ENCODE results near the gene CD101.

DNA sequence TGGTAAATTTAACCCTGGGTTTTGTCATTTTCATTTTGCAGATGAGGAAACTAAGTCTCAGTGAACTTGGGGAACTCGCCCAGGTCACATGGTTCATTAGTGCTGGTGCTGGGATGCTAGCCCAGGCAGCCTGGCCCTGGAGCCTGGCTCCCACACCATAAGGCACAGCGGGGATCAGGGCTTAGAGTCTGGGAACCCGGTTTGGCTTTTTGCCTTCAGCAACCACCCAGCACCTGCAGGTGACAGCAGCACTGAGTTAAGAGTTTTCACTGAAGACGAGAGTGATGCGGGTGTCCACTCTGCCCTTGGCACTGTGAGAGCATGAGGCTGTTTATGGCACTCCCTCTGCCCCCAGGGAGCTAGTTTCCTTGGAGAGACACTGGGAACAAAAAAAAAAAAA, 18.4 kb upstream of the CD101 start:
- TF ChIP-seq, protein P1, sequence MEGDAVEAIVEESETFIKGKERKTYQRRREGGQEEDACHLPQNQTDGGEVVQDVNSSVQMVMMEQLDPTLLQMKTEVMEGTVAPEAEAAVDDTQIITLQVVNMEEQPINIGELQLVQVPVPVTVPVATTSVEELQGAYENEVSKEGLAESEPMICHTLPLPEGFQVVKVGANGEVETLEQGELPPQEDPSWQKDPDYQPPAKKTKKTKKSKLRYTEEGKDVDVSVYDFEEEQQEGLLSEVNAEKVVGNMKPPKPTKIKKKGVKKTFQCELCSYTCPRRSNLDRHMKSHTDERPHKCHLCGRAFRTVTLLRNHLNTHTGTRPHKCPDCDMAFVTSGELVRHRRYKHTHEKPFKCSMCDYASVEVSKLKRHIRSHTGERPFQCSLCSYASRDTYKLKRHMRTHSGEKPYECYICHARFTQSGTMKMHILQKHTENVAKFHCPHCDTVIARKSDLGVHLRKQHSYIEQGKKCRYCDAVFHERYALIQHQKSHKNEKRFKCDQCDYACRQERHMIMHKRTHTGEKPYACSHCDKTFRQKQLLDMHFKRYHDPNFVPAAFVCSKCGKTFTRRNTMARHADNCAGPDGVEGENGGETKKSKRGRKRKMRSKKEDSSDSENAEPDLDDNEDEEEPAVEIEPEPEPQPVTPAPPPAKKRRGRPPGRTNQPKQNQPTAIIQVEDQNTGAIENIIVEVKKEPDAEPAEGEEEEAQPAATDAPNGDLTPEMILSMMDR (IDR thresholded peaks at IDR 0.05) = no peak
- no peak for TF ChIP-seq POLR2A (IDR thresholded peaks at IDR 0.05)

All from esophagus squamous epithelium (tissue), 4 donors.